ENCODE data around the gene RHOF. TPM values are rescaled to one million over a fixed set of nuclear protein-coding genes. Genes with fewer than 3 reads are reported as not detected.

Gene RHOF
- total RNA-seq, 1 donor, result 10.9 TPM

- H3K4me3 ChIP-seq (ENCODE audit: low read depth, low read length), result no peak overlapping the region
- TF ChIP-seq CTCF (IDR thresholded peaks at IDR 0.05; ENCODE audit: insufficient read depth, low read length), result no peak
- no peak for DNase-seq (ENCODE audit: low read depth)
Measured at GRCh38 chr12:121830588-121831265, 37.2 kb upstream of the RHOF start.

- no peak overlapping the region for H3K4me3 ChIP-seq (ENCODE audit: low read depth, low read length)
- no peak for DNase-seq (ENCODE audit: low read depth)
- TF ChIP-seq CTCF (IDR thresholded peaks at IDR 0.05; ENCODE audit: insufficient read depth, low read length), result no peak
Measured at GRCh38 chr12:121830134-121830533, 36.6 kb upstream of the RHOF start.

GRCh38 chr12:121829250-121829918, 35.9 kb upstream of the RHOF start:
- no peak overlapping the region for H3K4me3 ChIP-seq (ENCODE audit: low read depth, low read length)
- no peak for TF ChIP-seq CTCF (IDR thresholded peaks at IDR 0.05; ENCODE audit: insufficient read depth, low read length)
- no peak for DNase-seq (ENCODE audit: low read depth)

GRCh38 chr12:121828826-121829225, 35.3 kb upstream of the RHOF start:
- DNase-seq (ENCODE audit: low read depth), result no peak
- H3K4me3 ChIP-seq (ENCODE audit: low read depth, low read length), result no peak overlapping the region
- no peak for TF ChIP-seq CTCF (IDR thresholded peaks at IDR 0.05; ENCODE audit: insufficient read depth, low read length)

GRCh38 chr12:121828306-121828705, 34.8 kb upstream of the RHOF start:
- no peak for TF ChIP-seq CTCF (IDR thresholded peaks at IDR 0.05; ENCODE audit: insufficient read depth, low read length)
- H3K4me3 ChIP-seq (ENCODE audit: low read depth, low read length), result no peak overlapping the region
- DNase-seq (ENCODE audit: low read depth), result no peak

- TF ChIP-seq CTCF (IDR thresholded peaks at IDR 0.05; ENCODE audit: insufficient read depth, low read length), result no peak
- no peak overlapping the region for H3K4me3 ChIP-seq (ENCODE audit: low read depth, low read length)
- DNase-seq (ENCODE audit: low read depth), result no peak
Measured at GRCh38 chr12:121827351-121828099, 34.0 kb upstream of the RHOF start.

All from fibroblast of the aortic adventitia (primary cell).